SJSA1 (cell line): ENCODE results near the gene ARMH4. TPM values are rescaled to one million over a fixed set of nuclear protein-coding genes. Genes with fewer than 3 reads are reported as not detected.

Source experiments
- DNase-seq, 2 experiments: peaks; one replicate each; pipeline ENCODE4 v3.0.0-alpha.2; 2015 to 2020; ENCODE audit warnings: low spot score in 2 of 2, low read depth in 1 of 2
- H3K27ac ChIP-seq: fragments of 250-450 bp; sonication (Bioruptor Pico); 2 replicates; pipeline ENCODE4 v1.5.1; 2020; ENCODE audit warnings: mild to moderate bottlenecking, moderate library complexity
- H3K27me3 ChIP-seq: fragments of 250-450 bp; sonication (Bioruptor Pico); replicated peaks from 2 replicates; pipeline ENCODE4 v1.5.1; 2020; ENCODE audit warnings: mild to moderate bottlenecking, moderate library complexity
- H3K36me3 ChIP-seq: fragments of 250-450 bp; sonication (Bioruptor Pico); 2 replicates; pipeline ENCODE4 v1.5.1; 2020; ENCODE audit warnings: mild to moderate bottlenecking
- H3K4me1 ChIP-seq: fragments of 250-450 bp; sonication (Bioruptor Pico); replicated peaks from 2 replicates; pipeline ENCODE4 v1.6.1; 2021; ENCODE audit warnings: mild to moderate bottlenecking
- H3K4me3 ChIP-seq: fragments of 250-450 bp; sonication (Bioruptor Pico); 2 replicates; pipeline ENCODE4 v1.5.1; 2020; ENCODE audit warnings: mild to moderate bottlenecking
- H3K9me3 ChIP-seq: fragments of 250-450 bp; sonication (Bioruptor Pico); replicated peaks from 2 replicates; pipeline ENCODE4 v1.5.1; 2020; ENCODE audit warnings: mild to moderate bottlenecking
- total RNA-seq: library from RNA; depleted of rRNA; stranded (reverse); fragments of >200 nt; shearing (Covaris generic); gene quantifications from 2 replicates; pipeline ENCODE4 v1.2.3, GENCODE V29; 2014

Gene ARMH4
- total RNA-seq, 1 experiment from 2014 or later, result 0.29 TPM

DNA sequence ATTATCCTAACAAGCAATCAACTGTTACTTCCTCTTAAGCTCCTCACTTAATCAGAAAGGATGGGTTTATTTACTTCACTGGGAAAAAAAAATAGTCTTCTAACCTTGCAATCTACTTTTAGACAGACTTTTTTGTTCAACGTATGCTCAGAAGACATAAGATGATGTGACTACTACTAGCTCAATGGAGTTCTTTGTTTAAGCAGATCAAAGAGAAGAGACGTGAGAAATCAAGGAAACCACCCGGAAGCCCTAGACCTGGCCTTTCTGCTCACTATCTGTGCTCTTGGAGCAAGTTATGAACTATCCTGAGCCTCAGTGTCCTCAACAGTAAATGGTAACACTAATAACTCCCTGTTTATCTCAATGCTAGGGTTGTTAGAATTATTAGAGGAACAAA is 78.5 kb downstream of the ARMH4 start:
- Histone ChIP-seq H3K36me3 (no peaks in the 10 kb centered on the region), H3K27me3 (no peaks in the 10 kb centered on the region), H3K4me3 (no peak overlapping the region), H3K4me1 (peaks cover 20% of the 10 kb centered on the region), H3K9me3 (no peaks in the 10 kb centered on the region; the same call in 1 of the 2 replicates), H3K27ac (no peak overlapping the region)
- DNase-seq, result no peak

DNA sequence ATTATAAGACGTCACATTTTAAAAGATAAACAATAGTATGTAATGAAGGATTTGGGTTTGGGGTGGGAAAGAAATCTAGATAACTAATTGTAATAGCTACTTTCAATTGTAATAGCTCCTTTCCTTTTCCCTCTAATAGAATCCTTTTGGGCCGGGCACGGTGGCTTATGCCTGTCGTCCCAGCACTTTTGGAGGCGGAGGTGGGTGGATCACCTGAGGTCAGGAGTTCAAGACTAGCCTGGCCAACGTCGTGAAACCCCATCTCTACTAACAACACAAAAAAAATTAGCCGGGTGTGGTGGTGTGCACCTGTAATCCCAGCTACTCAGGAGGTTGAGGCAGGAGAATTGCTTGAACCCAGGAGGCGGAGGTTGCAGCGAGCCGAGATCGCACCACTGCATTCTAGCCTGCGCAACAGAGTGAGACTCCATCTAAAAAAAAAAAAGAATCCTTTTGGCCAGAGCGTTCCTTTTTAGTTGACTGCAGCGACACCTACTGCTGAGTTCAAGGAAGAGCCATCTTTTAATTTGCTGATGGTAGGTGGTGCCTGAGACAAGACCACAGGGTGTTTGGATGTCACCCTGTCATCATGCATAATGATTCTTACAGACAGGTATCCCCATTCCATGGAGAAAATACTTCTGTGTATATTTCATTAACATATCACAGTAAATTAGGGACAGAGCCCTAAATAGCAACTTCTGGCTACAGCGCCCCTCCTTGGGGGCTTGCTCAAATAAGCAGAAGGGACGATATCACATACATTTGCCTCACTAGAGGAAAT is 79.5 kb downstream of the ARMH4 start:
- H3K27ac ChIP-seq, result no peak overlapping the region
- no peak overlapping the region for H3K4me3 ChIP-seq
- no peaks in the 10 kb centered on the region for H3K36me3 ChIP-seq
- peak; percentile 47 to 48 for DNase-seq
- H3K9me3 ChIP-seq, result no peaks in the 10 kb centered on the region; the same call in 1 of the 2 replicates
- no peaks in the 10 kb centered on the region for H3K27me3 ChIP-seq
- H3K4me1 ChIP-seq, result peaks cover 10% of the 10 kb centered on the region

GRCh38 chr14:58071341-58071740 is 80.7 kb downstream of the ARMH4 start:
- Histone ChIP-seq H3K4me3 (no peak overlapping the region), H3K9me3 (no peaks in the 10 kb centered on the region), H3K27me3 (no peaks in the 10 kb centered on the region), H3K4me1 (no peaks in the 10 kb centered on the region), H3K36me3 (no peaks in the 10 kb centered on the region), H3K27ac (no peak overlapping the region)
- DNase-seq, result no peak

GRCh38 chr14:58068306-58068705 is 83.7 kb downstream of the ARMH4 start:
- no peaks in the 10 kb centered on the region for H3K36me3 ChIP-seq
- H3K27ac ChIP-seq, result no peak overlapping the region
- DNase-seq, result no peak
- H3K4me1 ChIP-seq, result no peaks in the 10 kb centered on the region
- H3K27me3 ChIP-seq, result 0 out of 2 replicates have a peak, but pooled peaks cover 3% of the 10 kb centered on the region
- no peaks in the 10 kb centered on the region for H3K9me3 ChIP-seq
- H3K4me3 ChIP-seq, result no peak overlapping the region

DNA sequence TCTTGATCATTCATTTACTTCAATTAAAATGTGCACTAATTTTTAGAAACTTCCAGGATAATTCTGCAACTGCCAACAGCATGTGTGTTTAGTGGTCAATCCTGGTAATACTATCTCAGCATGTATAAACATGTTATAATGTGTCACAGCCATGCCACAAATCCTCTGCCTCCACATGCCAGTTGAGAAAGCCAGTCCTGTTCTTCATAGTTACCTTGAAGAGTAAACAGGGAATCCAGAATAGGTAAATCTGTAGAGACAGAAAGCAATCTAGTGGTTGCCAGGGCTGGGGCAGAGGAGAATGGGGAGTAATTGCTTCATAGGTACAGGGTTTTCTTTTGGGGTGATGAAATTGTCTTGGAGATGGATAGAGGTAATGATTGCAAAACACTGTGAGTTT is 85.9 kb downstream of the ARMH4 start:
- H3K27me3 ChIP-seq, result 0 out of 2 replicates have a peak, but pooled peaks cover 5% of the 10 kb centered on the region
- H3K4me1 ChIP-seq, result no peaks in the 10 kb centered on the region
- H3K4me3 ChIP-seq, result no peak overlapping the region
- DNase-seq, result no peak
- no peaks in the 10 kb centered on the region for H3K36me3 ChIP-seq
- H3K27ac ChIP-seq, result no peak overlapping the region
- H3K9me3 ChIP-seq, result no peaks in the 10 kb centered on the region

DNA sequence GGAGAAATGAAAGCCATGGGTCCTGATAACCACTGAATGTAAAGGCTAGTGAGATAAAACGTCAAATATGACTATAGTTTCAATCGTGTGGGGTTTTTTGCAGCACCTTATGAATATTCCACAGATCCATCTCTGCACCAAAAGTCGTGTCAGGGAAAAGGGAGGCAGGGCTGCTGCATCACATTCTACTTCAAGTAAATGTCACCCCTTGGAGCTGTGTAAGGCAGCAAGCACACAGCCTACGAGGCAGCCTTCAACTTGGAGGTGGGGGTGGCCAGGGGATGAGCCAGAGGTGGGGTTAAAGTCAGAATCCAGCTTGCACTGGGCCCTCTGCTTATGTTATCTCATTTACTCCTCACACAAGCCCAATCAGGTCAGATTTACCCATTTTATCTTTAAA is 90.4 kb downstream of the ARMH4 start:
- no peaks in the 10 kb centered on the region for H3K9me3 ChIP-seq
- H3K4me3 ChIP-seq, result no peak overlapping the region
- H3K4me1 ChIP-seq, result no peaks in the 10 kb centered on the region
- no peaks in the 10 kb centered on the region for H3K36me3 ChIP-seq
- DNase-seq, result no peak
- H3K27ac ChIP-seq, result no peak overlapping the region
- peaks cover 21% of the 10 kb centered on the region for H3K27me3 ChIP-seq

- Histone ChIP-seq H3K27ac (no peak overlapping the region), H3K4me3 (no peak overlapping the region), H3K27me3 (peaks cover 21% of the 10 kb centered on the region), H3K4me1 (no peaks in the 10 kb centered on the region), H3K36me3 (no peaks in the 10 kb centered on the region), H3K9me3 (no peaks in the 10 kb centered on the region)
- DNase-seq, result no peak
These were observed 91.1 kb downstream of the ARMH4 start for GRCh38 chr14:58060898-58061297.

DNA sequence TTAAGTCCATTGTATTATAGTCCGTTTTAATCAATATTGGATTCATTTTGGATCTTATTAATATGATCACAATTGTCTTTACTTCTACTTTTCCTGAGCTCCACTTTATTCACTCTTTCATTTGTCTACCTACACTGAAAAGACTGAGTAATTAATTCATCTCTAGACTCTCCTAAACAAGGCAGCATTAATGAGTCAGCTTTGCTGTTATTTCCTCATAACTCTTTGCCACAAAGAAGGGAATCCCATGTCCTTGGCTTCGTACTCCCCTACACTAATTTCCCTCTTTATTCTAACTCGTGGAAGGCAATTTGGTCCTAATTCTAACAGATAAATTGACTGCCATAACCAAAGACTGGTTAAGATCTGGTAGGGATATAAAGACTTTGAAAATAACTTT is 91.9 kb downstream of the ARMH4 start:
- Histone ChIP-seq H3K27me3 (peaks cover 21% of the 10 kb centered on the region), H3K27ac (no peak overlapping the region), H3K36me3 (no peaks in the 10 kb centered on the region), H3K9me3 (no peaks in the 10 kb centered on the region), H3K4me3 (no peak overlapping the region), H3K4me1 (no peaks in the 10 kb centered on the region)
- no peak for DNase-seq

GRCh38 chr14:58059126-58059525 is 92.9 kb downstream of the ARMH4 start:
- Histone ChIP-seq H3K27ac (no peak overlapping the region), H3K36me3 (no peaks in the 10 kb centered on the region), H3K4me1 (no peaks in the 10 kb centered on the region), H3K4me3 (no peak overlapping the region), H3K9me3 (no peaks in the 10 kb centered on the region), H3K27me3 (peaks cover 18% of the 10 kb centered on the region)
- no peak for DNase-seq

GRCh38 chr14:58055497-58056010 is 96.5 kb downstream of the ARMH4 start:
- Histone ChIP-seq H3K4me3 (no peak overlapping the region), H3K36me3 (no peaks in the 10 kb centered on the region), H3K27me3 (peaks cover 16% of the 10 kb centered on the region), H3K9me3 (no peaks in the 10 kb centered on the region), H3K4me1 (no peaks in the 10 kb centered on the region), H3K27ac (no peak overlapping the region)
- DNase-seq, result no peak

DNA sequence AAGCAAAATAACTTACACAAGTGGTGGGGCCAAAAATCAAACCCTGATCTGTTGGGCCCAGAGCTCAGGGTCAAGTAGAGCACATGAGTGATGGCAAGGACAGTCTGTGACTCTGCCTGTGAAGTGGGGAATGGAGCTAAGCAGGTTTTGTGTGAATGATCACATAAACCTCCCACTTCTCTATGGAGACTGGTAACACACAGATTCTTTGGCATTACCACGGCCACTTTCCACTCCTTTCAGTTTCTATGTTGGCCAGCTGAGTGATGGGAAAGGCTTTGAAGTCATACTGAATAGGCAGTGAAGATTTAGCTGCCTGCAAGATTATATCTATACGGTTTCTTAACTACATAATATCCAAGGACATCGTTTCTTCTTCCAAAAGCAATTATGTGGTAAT is 97.9 kb downstream of the ARMH4 start:
- Histone ChIP-seq H3K36me3 (no peaks in the 10 kb centered on the region), H3K27me3 (peaks cover 6% of the 10 kb centered on the region; the same call in 1 of the 2 replicates), H3K27ac (no peak overlapping the region), H3K4me1 (no peaks in the 10 kb centered on the region), H3K9me3 (no peaks in the 10 kb centered on the region), H3K4me3 (no peak overlapping the region)
- DNase-seq, result no peak

DNA sequence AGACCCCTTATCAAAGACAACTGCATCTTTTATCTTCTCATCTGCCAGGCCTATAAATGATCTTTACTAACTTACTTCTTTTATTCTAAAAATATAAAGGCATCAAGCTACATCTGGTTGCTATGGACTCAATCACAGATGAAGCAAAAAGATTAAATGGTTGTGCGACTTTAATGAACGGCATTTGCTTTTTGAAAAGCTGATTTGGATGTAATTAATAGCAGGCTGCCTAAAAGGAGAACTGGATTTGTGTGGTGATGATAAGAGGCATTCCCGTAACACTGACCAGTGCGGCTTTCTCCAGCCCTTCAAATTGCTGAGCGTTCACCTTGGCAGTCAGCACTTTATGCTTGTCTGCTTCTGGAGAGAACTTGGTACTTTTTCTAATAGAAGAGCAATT is 103.8 kb downstream of the ARMH4 start:
- H3K4me1 ChIP-seq, result no peaks in the 10 kb centered on the region
- H3K27me3 ChIP-seq, result no peaks in the 10 kb centered on the region
- no peaks in the 10 kb centered on the region for H3K36me3 ChIP-seq
- no peaks in the 10 kb centered on the region for H3K9me3 ChIP-seq
- no peak for DNase-seq
- no peak overlapping the region for H3K27ac ChIP-seq
- no peak overlapping the region for H3K4me3 ChIP-seq

GRCh38 chr14:58027904-58028303 is 124.1 kb downstream of the ARMH4 start:
- H3K4me1 ChIP-seq, result no peaks in the 10 kb centered on the region
- no peak overlapping the region for H3K4me3 ChIP-seq
- no peaks in the 10 kb centered on the region for H3K9me3 ChIP-seq
- no peak overlapping the region for H3K27ac ChIP-seq
- H3K27me3 ChIP-seq, result no peaks in the 10 kb centered on the region
- no peaks in the 10 kb centered on the region for H3K36me3 ChIP-seq
- no peak for DNase-seq

DNA sequence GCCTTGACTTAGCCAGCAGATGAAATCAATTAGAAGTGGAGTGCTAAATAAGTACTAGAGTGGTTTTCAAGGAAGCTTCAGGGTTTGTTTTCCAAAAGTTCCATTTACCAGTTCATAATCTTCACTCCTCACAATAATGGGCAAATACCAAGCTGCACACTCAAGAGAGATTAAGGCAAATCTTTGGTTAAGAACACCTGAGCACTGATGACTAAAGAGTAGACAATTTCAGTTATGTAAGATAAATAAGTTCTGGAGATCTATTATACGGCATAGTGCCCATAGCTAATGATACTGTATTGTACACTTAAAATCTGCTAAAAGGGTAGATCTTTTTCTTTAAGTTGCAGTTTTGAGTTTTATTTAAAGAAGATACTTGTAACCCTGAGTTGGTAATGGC is 125.0 kb downstream of the ARMH4 start:
- H3K9me3 ChIP-seq, result no peaks in the 10 kb centered on the region

More for the DNA sequence above, 125.0 kb downstream of the ARMH4 start:
- no peaks in the 10 kb centered on the region for H3K27me3 ChIP-seq
- H3K27ac ChIP-seq, result no peak overlapping the region
- H3K4me3 ChIP-seq, result no peak overlapping the region
- H3K4me1 ChIP-seq, result no peaks in the 10 kb centered on the region
- no peaks in the 10 kb centered on the region for H3K36me3 ChIP-seq
- no peak for DNase-seq
